NB4 (cell line): ENCODE results near the gene SLC2A5.

Experiments used
- DNase-seq: peaks from one replicate; pipeline ENCODE4 v3.0.0; 2010; ENCODE audit warnings: low read depth
- H3K4me3 ChIP-seq: one replicate; pipeline ENCODE4 v1.5.1; 2011; ENCODE audit warnings: mild to moderate bottlenecking, low read depth, low read length, moderate library complexity
- MYC ChIP-seq: IDR thresholded peaks from 2 replicates; pipeline ENCODE4 v1.6.1; 2011; ENCODE audit warnings: low read depth, low read length
- POLR2A ChIP-seq: IDR thresholded peaks from 2 replicates; pipeline ENCODE4 v1.6.1; 2011; ENCODE audit warnings: mild to moderate bottlenecking; ENCODE audit not compliant: insufficient read length; ENCODE audit errors: extremely low read depth
- TF ChIP-seq, protein P1 (sequence below): IDR thresholded peaks from 2 replicates; pipeline ENCODE4 v1.6.1; 2011; ENCODE audit warnings: low read depth, low read length
- TF ChIP-seq, protein P2 (sequence below): IDR thresholded peaks from one replicate; pipeline ENCODE4 v1.5.1; 2012; ENCODE audit warnings: low read depth, low read length

The SLC2A5 gene

GRCh38 chr1:9105336-9105867, 36.0 kb upstream of the SLC2A5 start:
- no peak overlapping the region for H3K4me3 ChIP-seq
- TF ChIP-seq, protein P1, sequence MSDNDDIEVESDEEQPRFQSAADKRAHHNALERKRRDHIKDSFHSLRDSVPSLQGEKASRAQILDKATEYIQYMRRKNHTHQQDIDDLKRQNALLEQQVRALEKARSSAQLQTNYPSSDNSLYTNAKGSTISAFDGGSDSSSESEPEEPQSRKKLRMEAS: no peak
- TF ChIP-seq MYC: no peak
- TF ChIP-seq, protein P2, sequence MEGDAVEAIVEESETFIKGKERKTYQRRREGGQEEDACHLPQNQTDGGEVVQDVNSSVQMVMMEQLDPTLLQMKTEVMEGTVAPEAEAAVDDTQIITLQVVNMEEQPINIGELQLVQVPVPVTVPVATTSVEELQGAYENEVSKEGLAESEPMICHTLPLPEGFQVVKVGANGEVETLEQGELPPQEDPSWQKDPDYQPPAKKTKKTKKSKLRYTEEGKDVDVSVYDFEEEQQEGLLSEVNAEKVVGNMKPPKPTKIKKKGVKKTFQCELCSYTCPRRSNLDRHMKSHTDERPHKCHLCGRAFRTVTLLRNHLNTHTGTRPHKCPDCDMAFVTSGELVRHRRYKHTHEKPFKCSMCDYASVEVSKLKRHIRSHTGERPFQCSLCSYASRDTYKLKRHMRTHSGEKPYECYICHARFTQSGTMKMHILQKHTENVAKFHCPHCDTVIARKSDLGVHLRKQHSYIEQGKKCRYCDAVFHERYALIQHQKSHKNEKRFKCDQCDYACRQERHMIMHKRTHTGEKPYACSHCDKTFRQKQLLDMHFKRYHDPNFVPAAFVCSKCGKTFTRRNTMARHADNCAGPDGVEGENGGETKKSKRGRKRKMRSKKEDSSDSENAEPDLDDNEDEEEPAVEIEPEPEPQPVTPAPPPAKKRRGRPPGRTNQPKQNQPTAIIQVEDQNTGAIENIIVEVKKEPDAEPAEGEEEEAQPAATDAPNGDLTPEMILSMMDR: no peak
- TF ChIP-seq POLR2A: no peak
- DNase-seq: no peak

- peak; percentile 80 for DNase-seq
- no peak overlapping the region for H3K4me3 ChIP-seq
- no peak for TF ChIP-seq POLR2A
- 0 out of 2 replicates have a peak, but pooled peaks have one; percentile 12 for TF ChIP-seq MYC
- TF ChIP-seq, protein P1: no peak
- TF ChIP-seq, protein P2: peak; percentile 88
Observed at GRCh38 chr1:9101510-9102146, 32.2 kb upstream of the SLC2A5 start.

GRCh38 chr1:9100471-9101043, 31.1 kb upstream of the SLC2A5 start:
- TF ChIP-seq, protein P1: no peak
- TF ChIP-seq, protein P2: no peak
- no peak for TF ChIP-seq POLR2A
- TF ChIP-seq MYC: no peak
- peak; percentile 43 for DNase-seq
- H3K4me3 ChIP-seq: no peak overlapping the region

DNA sequence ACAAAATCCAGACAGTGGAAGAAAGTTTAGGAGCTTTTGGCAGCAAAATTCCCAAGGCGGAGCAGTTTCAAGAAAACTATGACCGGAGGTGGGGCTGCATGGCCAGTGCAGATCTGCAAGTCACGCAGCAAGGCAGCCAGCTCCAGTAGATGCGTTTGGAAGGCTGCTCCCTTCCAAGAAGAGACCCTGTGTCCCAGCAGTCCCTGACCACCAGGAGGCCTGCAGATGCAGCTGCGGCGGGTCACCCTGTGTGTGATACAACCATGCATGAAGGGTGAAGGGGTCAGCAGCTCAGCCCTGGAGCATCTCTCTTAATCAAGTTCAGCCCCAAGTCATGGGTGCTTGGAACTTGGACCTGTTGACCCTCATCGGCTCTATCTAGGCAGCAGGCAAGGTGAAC, 30.1 kb upstream of the SLC2A5 start:
- no peak for DNase-seq
- no peak for TF ChIP-seq POLR2A
- TF ChIP-seq, protein P2: peak; percentile 2

GRCh38 chr1:9097947-9098705, 28.7 kb upstream of the SLC2A5 start:
- DNase-seq: no peak
- TF ChIP-seq, protein P2: no peak
- TF ChIP-seq, protein P1: no peak
- no peak for TF ChIP-seq POLR2A
- no peak for TF ChIP-seq MYC
- H3K4me3 ChIP-seq: no peak overlapping the region

More for the DNA sequence above, 30.1 kb upstream of the SLC2A5 start:
- H3K4me3 ChIP-seq: no peak overlapping the region
